Ovary (tissue), 9 donors: Measurements from ENCODE around the gene MAP7D1. TPM values are rescaled to one million over a fixed set of nuclear protein-coding genes. Genes with fewer than 3 reads are reported as not detected.
"Not testable (repeated sequence)": the region's sequence is repeated elsewhere in the genome, so short reads cannot be mapped to it uniquely, and the experiment has no call there.

Source experiments
- DNase-seq, 5 donors: peaks; one replicate each; pipeline ENCODE4 v3.0.0-alpha.2; 2019 to 2020
- H3K27ac ChIP-seq, 2 donors: fragments of 200-600 bp; one replicate each; pipeline versions ENCODE4 v1.5.1 to v1.8.0; 2019 to 2022
- H3K27me3 ChIP-seq: fragments of 200-600 bp; one replicate; pipeline ENCODE4 v1.8.0; 2022
- H3K36me3 ChIP-seq: fragments of 200-600 bp; sonication (generic); one replicate; pipeline ENCODE4 v1.5.1; 2019
- H3K4me1 ChIP-seq: one replicate; pipeline ENCODE4 v1.8.1; 2013; ENCODE audit warnings: mild to moderate bottlenecking, moderate library complexity; ENCODE audit not compliant: insufficient read depth
- H3K4me3 ChIP-seq: fragments of 200-600 bp; sonication (generic); one replicate; pipeline ENCODE4 v1.5.1; 2017
- H3K9me3 ChIP-seq, 2 donors: fragments of 200-600 bp in 1 of 2; sonication (generic) in 1 of 2; one replicate each; pipeline versions ENCODE4 v1.5.1 to v1.8.1; 2013 to 2019; ENCODE audit warnings: mild to moderate bottlenecking in 1 of 2, moderate library complexity in 1 of 2
- EP300 ChIP-seq: sonication (generic); formaldehyde crosslinking; IDR thresholded peaks from one replicate; pipeline ENCODE4 v1.6.1; 2017; ENCODE audit warnings: antibody characterized with exemption
- POLR2A ChIP-seq: fragments of 450-650 bp; IDR thresholded peaks from one replicate; pipeline ENCODE4 v1.6.1; 2017; ENCODE audit warnings: antibody characterized with exemption, mild to moderate bottlenecking, moderate library complexity
- WGBS, 3 donors: extraction: QIAGEN DNeasy Blood & Tissue Kit in 1 of 3; methylation state at CpG; one replicate each; pipeline versions ENCODE4 v1.1.5 to v1.1.7; 2013 to 2017; 5-methylcytosine and 5-hydroxymethylcytosine counted together
- intact Hi-C, 4 donors: fragments of 100-400 bp; cut with DNase I; formaldehyde crosslinking; loops; one replicate each; pipeline versions ENCODE4 v1.11.0 to v1.15.1; 2022 to 2023
- polyA plus RNA-seq, 2 donors: library from polyadenylated mRNA; stranded (reverse); fragments of 200-250 nt in 1 of 2; fragments of 350-450 nt in 1 of 2; fragmentation: Illumina TruSeq in 1 of 2; extraction: RNeasy Lipid Tissue Mini Kit (QIAGEN cat#74804) in 1 of 2; gene quantifications; one replicate each; pipeline ENCODE4 v1.2.3, GENCODE V29; 2013 to 2014
- total RNA-seq, 7 donors: library from RNA; depleted of rRNA in 2 of 7; stranded (reverse); fragments of >200 nt in 2 of 7; fragmentation: NEBNext Ultra II Directional in 3 of 7; extraction: Animal tissue kit (Norgen Biotek cat#: 25700) in 3 of 7; gene quantifications; one replicate each; pipeline versions ENCODE4 v1.1.0 to v1.2.4, GENCODE V29; 2016 to 2023
- TF ChIP-seq, protein P1 (sequence below), 3 donors: fragments of 450-650 bp in 2 of 3; fragments of 200-600 bp in 1 of 3; IDR thresholded peaks; one replicate each; pipeline versions ENCODE4 v1.5.1 to v1.8.0; 2016 to 2022; ENCODE audit warnings: antibody characterized with exemption in 3 of 3, mild to moderate bottlenecking in 1 of 3
- donor health status: DM: no; HTN: no; CAD: no; lungs with moderate emphysema.
- donor health status: DM: no; HTN: no; CAD: no.
- donor health status: Bipolar disorder and iron deficiency.
- donor health status: DM: yes; HTN: yes; CAD: no.
- donor health status: DM: no; HTN: no; CAD: no.
- donor health status: DM: yes; HTN: yes; CAD: no.

Gene MAP7D1
- total and polyA plus RNA-seq, 9 donors, result 31.4 to 99.1 (median 64.1) TPM

DNA sequence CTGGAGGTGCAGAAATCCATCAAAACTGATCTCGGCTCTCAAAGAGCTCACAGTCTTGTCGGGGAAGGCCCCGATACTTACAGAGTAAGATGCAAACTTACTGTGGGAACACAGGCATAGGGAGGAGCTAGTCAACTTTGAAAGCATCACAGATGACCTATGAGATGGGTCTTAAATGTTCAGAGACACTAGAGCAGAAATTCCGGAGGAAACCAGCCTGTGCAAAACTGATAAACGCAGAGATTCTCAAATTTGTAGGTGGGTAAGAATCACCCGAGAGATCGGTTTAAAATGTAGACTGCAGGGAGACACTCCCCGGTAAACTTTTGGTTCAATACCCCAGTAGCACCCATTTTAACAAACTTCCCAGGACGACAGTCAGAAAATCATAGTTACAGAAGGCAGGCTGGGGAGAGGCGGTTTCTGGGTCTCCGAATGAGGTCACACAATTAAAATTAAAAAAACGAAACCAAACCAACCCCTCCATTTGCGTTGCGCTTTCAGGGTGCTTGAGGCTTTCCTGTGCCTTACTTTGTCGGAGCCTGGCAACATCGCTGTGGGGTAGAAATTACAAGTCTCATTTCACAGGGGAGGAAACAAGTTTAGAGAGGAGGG, 67.5 kb downstream of the MAP7D1 start:
- Histone ChIP-seq H3K27me3 (no peaks in the 10 kb centered on the region), H3K4me1 (peaks cover 5% of the 10 kb centered on the region), H3K36me3 (no peaks in the 10 kb centered on the region), H3K27ac (peak overlapping the region; percentile 9 to 93), H3K9me3 (no peaks in the 10 kb centered on the region), H3K4me3 (peak overlapping the region; percentile 63)
- no peak for DNase-seq
- WGBS, 3 donors, result 1 to 3% (median 2%) methylated on average over 16 of the region's 16 CpGs
- intact Hi-C loops, result loop anchor here in 2 of 4 donors (10.0 kb wide), 2 partner anchors 61 to 69 kb away; partner anchors contain the start of gene MAP7D1 (in 1 of the 2)
- TF ChIP-seq, protein P1, sequence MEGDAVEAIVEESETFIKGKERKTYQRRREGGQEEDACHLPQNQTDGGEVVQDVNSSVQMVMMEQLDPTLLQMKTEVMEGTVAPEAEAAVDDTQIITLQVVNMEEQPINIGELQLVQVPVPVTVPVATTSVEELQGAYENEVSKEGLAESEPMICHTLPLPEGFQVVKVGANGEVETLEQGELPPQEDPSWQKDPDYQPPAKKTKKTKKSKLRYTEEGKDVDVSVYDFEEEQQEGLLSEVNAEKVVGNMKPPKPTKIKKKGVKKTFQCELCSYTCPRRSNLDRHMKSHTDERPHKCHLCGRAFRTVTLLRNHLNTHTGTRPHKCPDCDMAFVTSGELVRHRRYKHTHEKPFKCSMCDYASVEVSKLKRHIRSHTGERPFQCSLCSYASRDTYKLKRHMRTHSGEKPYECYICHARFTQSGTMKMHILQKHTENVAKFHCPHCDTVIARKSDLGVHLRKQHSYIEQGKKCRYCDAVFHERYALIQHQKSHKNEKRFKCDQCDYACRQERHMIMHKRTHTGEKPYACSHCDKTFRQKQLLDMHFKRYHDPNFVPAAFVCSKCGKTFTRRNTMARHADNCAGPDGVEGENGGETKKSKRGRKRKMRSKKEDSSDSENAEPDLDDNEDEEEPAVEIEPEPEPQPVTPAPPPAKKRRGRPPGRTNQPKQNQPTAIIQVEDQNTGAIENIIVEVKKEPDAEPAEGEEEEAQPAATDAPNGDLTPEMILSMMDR (IDR thresholded peaks at IDR 0.05), result no peak
- no peak for TF ChIP-seq EP300
- TF ChIP-seq POLR2A, result peak; percentile 1

DNA sequence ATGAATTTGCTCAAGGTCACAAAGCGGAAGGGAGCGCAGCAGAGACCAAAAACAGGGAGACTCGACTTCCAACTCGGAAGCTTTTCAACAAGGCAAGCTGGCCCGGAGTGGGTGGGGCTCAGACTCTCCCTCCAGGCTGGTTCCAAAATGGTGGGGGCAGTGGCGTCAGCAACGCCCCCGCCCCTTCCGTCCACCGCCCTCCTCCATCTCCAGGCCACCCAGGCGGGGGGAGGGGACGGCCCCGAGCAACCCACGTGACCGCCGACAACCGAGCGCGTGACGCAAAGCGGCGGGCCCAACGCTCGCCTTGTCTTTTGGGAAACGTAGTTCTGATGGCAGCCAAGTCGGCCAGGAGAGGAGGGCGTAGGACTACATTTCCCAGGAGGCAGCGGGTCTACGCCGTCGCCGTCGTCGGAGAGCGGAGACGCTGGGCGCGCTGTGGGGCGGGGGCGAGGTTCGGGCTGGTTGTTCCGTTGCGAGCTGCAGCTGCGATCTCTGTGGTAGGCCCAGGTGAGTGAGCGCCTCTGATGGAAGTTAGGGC, 68.1 kb downstream of the MAP7D1 start, which contains the start of gene THRAP3:
Gene THRAP3 (plus strand): TSS at position 448 of the 541 bp plus-strand sequence. CDS start 58,121 bp downstream, outside the sequence.
- DNase-seq, result peak; percentile 99 to 100 (median 100)
- H3K36me3 ChIP-seq, result no peaks in the 10 kb centered on the region
- H3K27ac ChIP-seq, result peak within 1 kb of the TSS; percentile 78 to 93
- no peaks in the 10 kb centered on the region for H3K27me3 ChIP-seq
- peak; percentile 94 for TF ChIP-seq EP300
- TF ChIP-seq, protein P1 (IDR thresholded peaks at IDR 0.05), result no peak
- peak; percentile 99 for TF ChIP-seq POLR2A
- H3K9me3 ChIP-seq, result no peaks in the 10 kb centered on the region
- intact Hi-C loops, result loop anchor here in 3 of 4 donors (2.0 to 10.0 kb wide), 3 partner anchors 61 to 75 kb away; partner anchors contain the start of genes MAP7D1 (in 1 of the 3) and TRAPPC3 (in 1 of the 3)
- peak within 1 kb of the TSS; percentile 95 for H3K4me3 ChIP-seq
- H3K4me1 ChIP-seq, result peaks cover 5% of the 10 kb centered on the region
- WGBS, 3 donors, result 0% methylated on average over 26 to 45 of the region's 45 CpGs

DNA sequence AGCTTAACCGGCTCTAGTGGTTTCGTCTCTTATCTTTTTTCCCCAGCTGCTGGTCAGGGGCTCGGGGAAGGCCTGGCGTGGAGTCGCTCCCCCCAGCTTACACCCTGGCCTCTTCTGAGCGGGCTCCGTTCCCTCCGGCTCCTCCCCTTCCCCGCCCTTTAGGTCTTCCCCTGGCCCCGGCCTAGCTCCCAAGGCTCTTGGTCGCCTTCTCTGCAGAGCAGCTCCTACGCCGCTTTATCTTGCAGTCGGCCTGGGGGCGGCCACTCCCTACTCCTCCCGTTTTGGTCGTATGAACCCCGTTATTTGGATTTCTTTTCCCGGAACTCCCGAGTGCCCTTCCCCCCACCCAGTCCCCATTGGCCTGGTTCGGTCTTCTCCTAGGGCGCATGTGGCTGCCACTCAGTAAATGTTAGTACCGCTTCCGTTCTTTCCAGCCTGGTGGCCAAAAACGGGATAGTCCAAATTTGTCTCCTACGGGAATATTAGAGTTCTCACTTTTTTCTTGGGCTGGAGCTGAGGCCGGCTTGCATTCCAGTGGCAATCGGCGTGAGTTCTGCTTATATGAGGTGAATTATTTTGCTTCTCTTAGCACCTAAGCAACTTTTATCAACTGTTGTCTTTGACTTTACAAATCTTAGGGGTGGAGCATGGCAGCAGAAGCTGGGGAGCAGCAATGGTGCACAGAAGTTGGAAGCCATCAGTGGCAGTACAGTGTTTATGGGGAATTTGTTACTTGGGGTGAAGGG, 68.8 kb downstream of the MAP7D1 start:
- Histone ChIP-seq H3K27ac (peak overlapping the region; percentile 78 to 93), H3K36me3 (no peaks in the 10 kb centered on the region), H3K4me1 (peaks cover 5% of the 10 kb centered on the region), H3K4me3 (peak overlapping the region; percentile 95), H3K9me3 (no peaks in the 10 kb centered on the region), H3K27me3 (no peaks in the 10 kb centered on the region)
- DNase-seq, result no peak
- TF ChIP-seq POLR2A, result no peak
- TF ChIP-seq, protein P1 (IDR thresholded peaks at IDR 0.05), result peak in 1 of 3 donors; percentile 27
- intact Hi-C loops, result loop anchor here in 3 of 4 donors (2.0 to 10.0 kb wide), 3 partner anchors 60 to 76 kb away; partner anchors contain the start of genes MAP7D1 (in 1 of the 3) and TRAPPC3 (in 1 of the 3)
- 0 to 1% (median 0%) methylated on average over 27 to 29 of the region's 29 CpGs for WGBS, 3 donors

DNA sequence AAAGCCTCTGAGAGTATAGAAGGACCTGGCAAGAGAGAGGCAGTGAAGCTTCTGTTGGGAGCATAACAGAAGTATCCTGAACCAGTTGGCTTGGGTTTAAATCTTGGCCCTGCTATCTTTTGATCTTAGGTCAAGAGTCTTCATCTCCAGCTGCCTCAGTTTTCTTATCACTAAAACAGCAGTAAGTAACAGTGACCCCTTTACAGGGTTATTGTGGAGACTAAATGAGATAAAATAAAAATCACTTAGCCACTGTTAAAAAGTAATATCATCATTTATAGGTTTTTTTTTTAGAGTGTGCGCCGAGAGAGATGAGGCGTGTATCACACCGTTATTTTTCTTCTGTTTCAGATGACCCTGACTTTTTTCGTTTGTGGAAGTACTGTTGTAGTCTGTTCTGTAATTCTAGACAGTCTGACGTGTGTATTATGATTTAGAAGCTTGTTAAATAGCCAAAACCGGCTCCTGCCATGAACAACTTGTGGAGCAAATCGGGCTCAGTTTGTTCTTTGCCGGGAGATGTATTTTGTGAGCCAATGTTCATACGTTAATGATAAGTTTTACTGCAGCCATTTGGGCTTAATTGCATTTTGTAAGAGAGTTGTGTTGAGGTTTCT, 69.4 kb downstream of the MAP7D1 start:
- DNase-seq, result no peak
- WGBS, 3 donors, result 1 to 2% (median 2%) methylated on average over 10 of the region's 10 CpGs
- no peak for TF ChIP-seq POLR2A
- no peak for TF ChIP-seq EP300
- TF ChIP-seq, protein P1 (IDR thresholded peaks at IDR 0.05), result no peak
- peaks cover 5% of the 10 kb centered on the region for H3K4me1 ChIP-seq
- peak overlapping the region; percentile 78 to 93 for H3K27ac ChIP-seq
- no peaks in the 10 kb centered on the region for H3K27me3 ChIP-seq
- H3K36me3 ChIP-seq, result no peaks in the 10 kb centered on the region
- no peaks in the 10 kb centered on the region for H3K9me3 ChIP-seq
- peak overlapping the region; percentile 95 for H3K4me3 ChIP-seq
- intact Hi-C loops, result loop anchor here in 3 of 4 donors (2.0 to 10.0 kb wide), 3 partner anchors 59 to 77 kb away; partner anchors contain the start of genes MAP7D1 (in 1 of the 3) and TRAPPC3 (in 1 of the 3)

GRCh38 chr1:36230279-36230678, 74.3 kb downstream of the MAP7D1 start:
- not testable (repeated sequence) for DNase-seq, H3K27ac ChIP-seq, H3K27me3 ChIP-seq, H3K36me3 ChIP-seq, H3K9me3 ChIP-seq, H3K4me1 ChIP-seq, H3K4me3 ChIP-seq
- intact Hi-C loops, result loop anchor here in 1 of 4 donors (10.0 kb wide), 1 partner anchor 55 kb away; no protein-coding TSS in a partner anchor
- WGBS, 3 donors, result 84 to 87% (median 87%) methylated on average over 12 of the region's 12 CpGs
